ENCODE data around the gene CXCL3. TPM values are rescaled to one million over a fixed set of nuclear protein-coding genes. Genes with fewer than 3 reads are reported as not detected.
A peak's percentile ranks its signal among the peaks of the same experiment; 100 is the strongest.

The CXCL3 gene
- total and polyA plus RNA-seq, 9 of the 15 experiments (the other 6 are each of a cell fraction or from before 2014, with no cell fraction given) = 2.3 to 8.9 (median 6.1) TPM

- TF ChIP-seq RBBP5 (IDR thresholded peaks at IDR 0.05; ENCODE audit: borderline replicate concordance, insufficient read depth, low read length, poor library complexity, severe bottlenecking) (peak; percentile 43), RFX1 (IDR thresholded peaks at IDR 0.05) (peak; percentile 5; the same call in 1 of the 2 replicates), PRPF4 (IDR thresholded peaks at IDR 0.05; ENCODE audit: insufficient read depth, low read depth, low read length, poor library complexity, severe bottlenecking) (no peak), ZNF445 (CRISPR knock-in tag; IDR thresholded peaks at IDR 0.05; ENCODE audit: low read depth) (peak; percentile 57; the same call in 1 of the 2 replicates), ZNF395 (CRISPR knock-in tag; IDR thresholded peaks at IDR 0.05) (peak; percentile 62; the same call in 1 of the 2 replicates), ZNF318 (IDR thresholded peaks at IDR 0.05; ENCODE audit: borderline replicate concordance in 1 of 2, low read depth in 1 of 2) (peak; percentile 34 to 100; a peak in 3 of 4 replicates), CBFA2T2 (conservative IDR thresholded peaks at IDR 0.05) (no peak; the same call in 1 of the 2 replicates), MAFK (IDR thresholded peaks at IDR 0.05; ENCODE audit: low read length) (peak; percentile 87), XRCC3 (IDR thresholded peaks at IDR 0.05) (no peak)
- TF ChIP-seq, protein P1, sequence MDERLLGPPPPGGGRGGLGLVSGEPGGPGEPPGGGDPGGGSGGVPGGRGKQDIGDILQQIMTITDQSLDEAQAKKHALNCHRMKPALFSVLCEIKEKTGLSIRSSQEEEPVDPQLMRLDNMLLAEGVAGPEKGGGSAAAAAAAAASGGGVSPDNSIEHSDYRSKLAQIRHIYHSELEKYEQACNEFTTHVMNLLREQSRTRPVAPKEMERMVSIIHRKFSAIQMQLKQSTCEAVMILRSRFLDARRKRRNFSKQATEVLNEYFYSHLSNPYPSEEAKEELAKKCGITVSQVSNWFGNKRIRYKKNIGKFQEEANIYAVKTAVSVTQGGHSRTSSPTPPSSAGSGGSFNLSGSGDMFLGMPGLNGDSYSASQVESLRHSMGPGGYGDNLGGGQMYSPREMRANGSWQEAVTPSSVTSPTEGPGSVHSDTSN (CRISPR knock-in tag; IDR thresholded peaks at IDR 0.05; ENCODE audit: low read depth) = no peak
- TF ChIP-seq, protein P1 (tag; conservative IDR thresholded peaks at IDR 0.05; ENCODE audit: low read depth) = no peak
- TF ChIP-seq, protein P2, sequence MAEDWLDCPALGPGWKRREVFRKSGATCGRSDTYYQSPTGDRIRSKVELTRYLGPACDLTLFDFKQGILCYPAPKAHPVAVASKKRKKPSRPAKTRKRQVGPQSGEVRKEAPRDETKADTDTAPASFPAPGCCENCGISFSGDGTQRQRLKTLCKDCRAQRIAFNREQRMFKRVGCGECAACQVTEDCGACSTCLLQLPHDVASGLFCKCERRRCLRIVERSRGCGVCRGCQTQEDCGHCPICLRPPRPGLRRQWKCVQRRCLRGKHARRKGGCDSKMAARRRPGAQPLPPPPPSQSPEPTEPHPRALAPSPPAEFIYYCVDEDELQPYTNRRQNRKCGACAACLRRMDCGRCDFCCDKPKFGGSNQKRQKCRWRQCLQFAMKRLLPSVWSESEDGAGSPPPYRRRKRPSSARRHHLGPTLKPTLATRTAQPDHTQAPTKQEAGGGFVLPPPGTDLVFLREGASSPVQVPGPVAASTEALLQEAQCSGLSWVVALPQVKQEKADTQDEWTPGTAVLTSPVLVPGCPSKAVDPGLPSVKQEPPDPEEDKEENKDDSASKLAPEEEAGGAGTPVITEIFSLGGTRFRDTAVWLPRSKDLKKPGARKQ (CRISPR knock-in tag; IDR thresholded peaks at IDR 0.05) = no peak
Measured at GRCh38 chr4:74056858-74057562, 18.5 kb upstream of the CXCL3 start (continued).

All from K562 (cell line).